Neuron (in vitro differentiated cells): ENCODE measurements around the gene LSM7.
"Not testable (repeated sequence)": the region's sequence is repeated elsewhere in the genome, so short reads cannot be mapped to it uniquely, and the experiment has no call there.

Experiments
- H2AFZ ChIP-seq: one replicate; pipeline ENCODE4 v1.6.1; 2013; ENCODE audit warnings: low read depth, mild to moderate bottlenecking, inconsistent platforms, low read length, moderate library complexity
- H3K27me3 ChIP-seq: one replicate; pipeline ENCODE4 v1.6.1; 2013; ENCODE audit warnings: low read length; ENCODE audit not compliant: insufficient read depth
- H3K36me3 ChIP-seq: one replicate; pipeline ENCODE4 v1.6.1; 2013; ENCODE audit warnings: low read length; ENCODE audit not compliant: insufficient read depth
- H3K4me1 ChIP-seq: one replicate; pipeline ENCODE4 v1.6.1; 2013; ENCODE audit warnings: low read length; ENCODE audit not compliant: insufficient read depth
- H3K4me3 ChIP-seq: 2 replicates; pipeline ENCODE4 v1.5.1; 2013; ENCODE audit warnings: mild to moderate bottlenecking, low read length, moderate library complexity
- H3K9me3 ChIP-seq: one replicate; pipeline ENCODE4 v1.6.1; 2013; ENCODE audit warnings: low read length

LSM7 gene

GRCh38 chr19:2287585-2288337 is 40.6 kb downstream of the LSM7 start:
- Histone ChIP-seq H3K4me3 (no peak overlapping the region), H3K4me1 (peaks cover under 1% of the 10 kb centered on the region), H3K36me3 (no peaks in the 10 kb centered on the region), H2AFZ (no peak overlapping the region), H3K27me3 (peaks cover 26% of the 10 kb centered on the region), H3K9me3 (peaks cover 7% of the 10 kb centered on the region)

DNA sequence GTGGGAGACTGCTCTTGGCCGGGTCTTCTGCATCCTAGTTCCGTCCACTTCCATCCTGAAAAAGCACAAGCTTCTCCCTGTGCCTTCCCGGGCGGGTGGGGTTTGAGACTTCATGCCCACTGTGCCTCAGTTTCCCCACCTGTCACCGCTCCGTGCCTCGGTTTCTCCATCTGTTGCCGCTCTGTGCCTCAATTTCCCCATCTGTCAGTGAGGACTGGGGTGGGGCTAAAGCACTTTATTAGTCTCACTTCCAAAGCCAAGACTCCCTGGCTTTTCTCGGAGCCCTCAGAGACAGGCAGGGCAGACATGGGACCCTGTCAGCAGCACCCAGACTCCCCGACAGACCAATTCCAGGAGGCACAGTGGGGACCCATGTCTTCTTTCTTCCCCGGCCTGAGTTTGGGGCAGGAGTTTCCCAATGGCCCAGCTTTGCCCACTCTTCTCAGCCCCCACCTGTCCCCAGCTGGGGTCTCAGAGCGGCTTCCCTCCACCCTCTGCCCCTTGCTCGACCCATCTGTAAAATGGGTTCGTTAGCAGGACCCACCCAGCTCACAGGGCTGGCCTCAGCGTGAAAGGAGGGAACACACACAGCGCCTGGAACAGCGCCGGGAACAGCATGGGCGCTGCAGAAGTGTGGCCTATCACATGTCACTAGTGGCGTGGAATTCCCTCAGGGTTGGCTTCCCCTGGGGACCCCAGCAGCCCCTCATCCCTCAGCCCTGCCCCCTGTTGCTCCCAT is 41.8 kb downstream of the LSM7 start:
- H3K9me3 ChIP-seq = peaks cover 7% of the 10 kb centered on the region
- no peak overlapping the region for H2AFZ ChIP-seq
- H3K36me3 ChIP-seq = no peaks in the 10 kb centered on the region
- peaks cover 12% of the 10 kb centered on the region for H3K4me1 ChIP-seq
- H3K4me3 ChIP-seq = no peak overlapping the region
- peaks cover 26% of the 10 kb centered on the region for H3K27me3 ChIP-seq

DNA sequence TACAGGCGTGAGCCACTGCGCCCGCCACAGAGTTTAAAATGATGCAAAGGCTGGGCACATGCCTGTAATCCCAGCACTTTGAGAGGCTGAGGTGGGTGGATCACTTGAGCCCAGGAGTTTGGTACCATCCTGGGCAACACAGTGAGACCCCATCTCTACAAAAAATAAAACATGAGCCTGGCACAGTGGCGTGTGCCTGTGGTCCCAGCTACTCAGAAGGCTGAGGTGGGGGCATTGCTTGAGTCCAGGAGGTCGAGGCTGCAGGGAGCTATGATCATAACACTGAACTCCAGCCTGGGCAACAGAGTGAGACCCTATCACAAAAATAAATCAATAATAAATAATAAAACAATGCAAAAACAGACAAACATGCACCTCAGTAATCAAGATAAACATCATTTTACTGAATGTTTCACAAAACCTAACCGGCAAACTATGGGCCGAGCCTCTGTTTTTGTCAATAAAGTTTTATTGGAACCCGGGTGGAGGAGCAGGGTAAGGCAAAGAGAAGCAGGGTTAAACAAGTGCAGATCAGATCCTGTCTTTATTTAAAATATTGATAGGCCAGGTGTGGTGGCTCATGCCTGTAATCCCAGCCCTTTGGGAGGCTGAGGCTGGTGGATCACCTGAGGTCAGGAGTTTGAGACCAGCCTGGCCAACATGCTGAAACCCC is 44.4 kb downstream of the LSM7 start:
- H2AFZ ChIP-seq = no peak overlapping the region
- no peak overlapping the region for H3K4me3 ChIP-seq
- peaks cover 12% of the 10 kb centered on the region for H3K4me1 ChIP-seq
- peaks cover 13% of the 10 kb centered on the region for H3K27me3 ChIP-seq
- H3K36me3 ChIP-seq = no peaks in the 10 kb centered on the region
- H3K9me3 ChIP-seq = no peaks in the 10 kb centered on the region

GRCh38 chr19:2282862-2283237 is 45.5 kb downstream of the LSM7 start:
- Histone ChIP-seq H3K9me3 (no peaks in the 10 kb centered on the region), H2AFZ (no peak overlapping the region), H3K36me3 (no peaks in the 10 kb centered on the region), H3K4me3 (no peak overlapping the region), H3K4me1 (peaks cover 12% of the 10 kb centered on the region), H3K27me3 (peaks cover 5% of the 10 kb centered on the region)

GRCh38 chr19:2282062-2282861 is 46.1 kb downstream of the LSM7 start, which contains the start of gene PEAK3:
Gene PEAK3, minus strand, starts transcription at chr19:2282175. Its CDS starts 1,244 bp downstream, at chr19:2280931.
- no peaks in the 10 kb centered on the region for H3K9me3 ChIP-seq
- no peaks in the 10 kb centered on the region for H3K36me3 ChIP-seq
- peaks cover under 1% of the 10 kb centered on the region for H3K27me3 ChIP-seq
- H3K4me3 ChIP-seq = no peak within 1 kb of the TSS
- peak within 1 kb of the TSS; percentile 51 for H2AFZ ChIP-seq
- peaks cover 12% of the 10 kb centered on the region for H3K4me1 ChIP-seq

GRCh38 chr19:2281265-2282061 is 46.9 kb downstream of the LSM7 start:
- not testable (repeated sequence) for H3K4me3 ChIP-seq, H3K9me3 ChIP-seq, H3K36me3 ChIP-seq, H3K27me3 ChIP-seq
- peak overlapping the region; percentile 51 for H2AFZ ChIP-seq
- peaks cover 12% of the 10 kb centered on the region for H3K4me1 ChIP-seq

DNA sequence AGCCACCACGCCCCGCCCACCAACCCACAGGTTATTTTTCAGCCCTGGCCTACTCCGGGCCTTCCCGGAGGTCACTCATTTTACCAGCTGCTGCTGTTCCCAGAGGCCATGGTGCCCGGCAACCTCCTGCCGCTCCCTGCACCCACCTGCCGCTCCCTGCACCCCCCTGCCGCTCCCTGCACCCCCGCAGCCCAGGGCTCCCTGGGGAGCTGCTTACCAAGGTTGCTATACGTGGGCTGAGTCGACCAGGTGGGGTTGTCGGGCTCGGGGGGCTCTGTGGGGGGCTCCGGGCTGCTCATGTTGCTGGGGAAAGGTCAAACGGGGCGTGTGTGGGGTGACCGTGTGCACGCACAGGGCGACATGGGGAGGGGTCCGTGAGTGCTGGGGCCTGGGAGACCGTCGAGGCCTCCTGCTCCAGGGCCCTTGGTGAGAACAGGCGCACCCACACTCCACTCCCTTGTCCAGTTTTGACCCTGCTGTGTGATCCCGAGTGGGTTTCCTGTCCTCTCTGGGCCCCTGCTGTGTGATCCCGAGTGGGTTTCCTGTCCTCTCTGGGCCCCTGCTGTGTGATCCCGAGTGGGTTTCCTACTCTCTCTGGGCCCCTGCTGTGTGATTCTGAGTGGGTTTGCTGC is 47.6 kb downstream of the LSM7 start:
- H2AFZ ChIP-seq = no peak overlapping the region
- no peaks in the 10 kb centered on the region for H3K36me3 ChIP-seq
- no peaks in the 10 kb centered on the region for H3K27me3 ChIP-seq
- no peak overlapping the region for H3K4me3 ChIP-seq
- no peaks in the 10 kb centered on the region for H3K9me3 ChIP-seq
- peaks cover 12% of the 10 kb centered on the region for H3K4me1 ChIP-seq

DNA sequence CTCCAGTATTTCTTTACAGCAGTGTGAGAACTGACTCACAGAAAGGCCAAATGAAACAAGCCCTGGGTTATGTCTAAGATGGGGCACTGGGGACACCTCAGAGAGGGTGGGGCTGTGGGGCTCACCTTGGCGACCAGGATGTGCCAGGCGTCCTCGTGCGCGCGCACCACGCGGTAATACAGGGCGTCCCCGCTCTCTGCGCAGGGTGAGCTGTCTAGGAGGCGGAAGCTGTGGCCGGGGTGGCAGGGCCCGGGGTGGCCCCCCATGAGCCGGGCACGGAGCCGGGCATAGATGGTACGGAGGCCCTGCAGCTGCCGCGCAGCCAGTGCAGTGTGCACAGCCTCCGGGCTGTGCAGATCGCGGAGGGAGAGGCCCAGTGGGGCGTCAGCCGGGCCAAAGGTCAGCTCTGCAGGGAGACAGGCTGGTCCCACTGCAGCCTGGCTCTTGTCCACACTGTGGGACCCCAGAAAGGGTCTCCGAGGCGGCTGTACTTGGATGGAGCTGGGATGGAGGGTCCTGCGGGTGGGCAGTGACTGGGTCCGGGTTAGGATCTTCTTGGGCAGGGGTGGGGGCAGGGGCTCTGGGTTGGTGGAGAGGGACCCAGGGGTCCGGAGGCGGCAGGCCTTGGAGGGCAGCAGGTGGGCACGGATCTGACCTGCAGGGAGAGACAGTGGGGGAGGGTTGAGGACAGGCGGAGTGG is 49.8 kb downstream of the LSM7 start:
- Histone ChIP-seq H2AFZ (no peak overlapping the region), H3K9me3 (no peaks in the 10 kb centered on the region), H3K27me3 (no peaks in the 10 kb centered on the region), H3K4me1 (peaks cover 19% of the 10 kb centered on the region), H3K36me3 (peaks cover 2% of the 10 kb centered on the region), H3K4me3 (no peak overlapping the region)

DNA sequence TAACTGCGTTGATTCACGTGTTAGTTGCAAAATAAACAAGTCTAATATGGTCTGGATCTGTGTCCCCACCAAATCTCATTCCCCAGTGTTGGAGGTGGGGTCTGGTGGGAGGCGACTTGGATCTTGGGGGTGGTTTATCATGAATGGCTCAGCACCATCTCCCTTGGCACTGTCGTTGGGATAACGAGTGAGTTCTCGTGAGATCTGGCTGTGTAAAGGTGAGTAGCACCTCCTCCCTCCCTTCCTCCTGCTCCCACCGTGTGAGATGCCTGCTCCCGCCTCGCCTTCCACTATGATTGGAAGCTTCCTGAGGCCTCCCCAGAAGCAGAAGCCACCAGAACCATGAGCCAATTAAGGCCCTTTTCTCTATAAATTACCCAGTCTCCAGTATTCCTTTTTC is 51.2 kb downstream of the LSM7 start:
- no peak overlapping the region for H3K4me3 ChIP-seq
- H3K4me1 ChIP-seq = peaks cover 20% of the 10 kb centered on the region
- H3K36me3 ChIP-seq = peaks cover 15% of the 10 kb centered on the region
- H3K9me3 ChIP-seq = no peaks in the 10 kb centered on the region
- H3K27me3 ChIP-seq = no peaks in the 10 kb centered on the region
- H2AFZ ChIP-seq = no peak overlapping the region

DNA sequence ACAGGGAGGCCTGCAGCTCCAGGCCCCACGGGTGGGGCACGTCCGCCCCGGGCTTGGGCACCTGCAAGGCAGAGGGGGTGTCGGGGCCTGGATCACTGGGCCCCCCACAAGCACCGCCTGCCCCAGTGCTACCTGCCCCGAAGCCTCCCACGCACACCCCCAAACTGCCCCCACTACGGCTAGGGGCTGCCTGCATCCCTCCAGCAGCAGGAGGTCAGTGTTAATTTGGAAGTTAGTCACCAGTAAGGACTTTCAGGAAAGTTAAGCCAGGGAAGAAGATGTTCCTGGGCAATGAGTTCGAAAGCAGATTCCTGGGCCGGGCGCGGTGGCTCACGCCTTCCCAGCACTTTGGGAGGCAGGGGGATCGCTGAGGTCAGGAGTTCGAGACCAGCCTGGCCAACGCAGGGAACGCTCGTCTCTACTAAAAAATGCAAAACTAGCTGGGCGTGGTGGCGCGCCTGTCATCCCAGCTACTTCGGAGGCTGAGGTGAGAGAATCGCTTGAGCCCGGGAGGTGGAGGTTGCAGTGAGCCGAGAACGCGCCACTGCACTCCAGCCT is 51.9 kb downstream of the LSM7 start:
- no peak overlapping the region for H3K4me3 ChIP-seq
- H2AFZ ChIP-seq = no peak overlapping the region
- peaks cover 18% of the 10 kb centered on the region for H3K36me3 ChIP-seq
- H3K4me1 ChIP-seq = peaks cover 18% of the 10 kb centered on the region
- H3K27me3 ChIP-seq = no peaks in the 10 kb centered on the region
- H3K9me3 ChIP-seq = no peaks in the 10 kb centered on the region
